ENCODE results near the gene FGGY.

FGGY gene

DNA sequence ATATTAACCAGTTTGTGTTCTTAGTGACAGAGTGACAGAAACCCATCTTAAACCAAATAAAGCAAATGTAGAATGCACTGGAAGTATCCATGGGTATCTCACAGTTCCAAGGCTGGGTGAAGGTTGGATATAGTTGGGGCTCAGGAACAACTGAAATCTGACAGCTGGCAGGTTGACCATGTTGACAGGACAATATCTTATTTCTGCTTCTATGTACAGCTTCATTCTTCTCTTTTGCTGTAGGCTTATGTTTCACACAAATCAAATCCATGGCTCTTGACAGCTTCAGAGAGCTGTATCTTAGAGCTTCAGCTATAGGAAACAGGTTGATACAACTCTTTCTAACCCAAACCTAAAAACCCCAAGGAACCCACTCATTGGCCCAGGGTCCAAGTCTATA is 34.3 kb upstream of the FGGY start:
- DNase-seq (ENCODE audit: low read depth) = no peak
- TF ChIP-seq, protein P1, sequence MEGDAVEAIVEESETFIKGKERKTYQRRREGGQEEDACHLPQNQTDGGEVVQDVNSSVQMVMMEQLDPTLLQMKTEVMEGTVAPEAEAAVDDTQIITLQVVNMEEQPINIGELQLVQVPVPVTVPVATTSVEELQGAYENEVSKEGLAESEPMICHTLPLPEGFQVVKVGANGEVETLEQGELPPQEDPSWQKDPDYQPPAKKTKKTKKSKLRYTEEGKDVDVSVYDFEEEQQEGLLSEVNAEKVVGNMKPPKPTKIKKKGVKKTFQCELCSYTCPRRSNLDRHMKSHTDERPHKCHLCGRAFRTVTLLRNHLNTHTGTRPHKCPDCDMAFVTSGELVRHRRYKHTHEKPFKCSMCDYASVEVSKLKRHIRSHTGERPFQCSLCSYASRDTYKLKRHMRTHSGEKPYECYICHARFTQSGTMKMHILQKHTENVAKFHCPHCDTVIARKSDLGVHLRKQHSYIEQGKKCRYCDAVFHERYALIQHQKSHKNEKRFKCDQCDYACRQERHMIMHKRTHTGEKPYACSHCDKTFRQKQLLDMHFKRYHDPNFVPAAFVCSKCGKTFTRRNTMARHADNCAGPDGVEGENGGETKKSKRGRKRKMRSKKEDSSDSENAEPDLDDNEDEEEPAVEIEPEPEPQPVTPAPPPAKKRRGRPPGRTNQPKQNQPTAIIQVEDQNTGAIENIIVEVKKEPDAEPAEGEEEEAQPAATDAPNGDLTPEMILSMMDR (IDR thresholded peaks at IDR 0.05; ENCODE audit: low read length, missing control alignments) = no peak
- no peak overlapping the region for H3K4me3 ChIP-seq (replicated peaks; ENCODE audit: low read depth, low read length)

- DNase-seq (ENCODE audit: low read depth) = no peak
- H3K4me3 ChIP-seq (replicated peaks; ENCODE audit: low read depth, low read length) = no peak overlapping the region
- TF ChIP-seq, protein P1 (IDR thresholded peaks at IDR 0.05; ENCODE audit: low read length, missing control alignments) = no peak
Measured at GRCh38 chr1:59263111-59263510, 33.8 kb upstream of the FGGY start.

GRCh38 chr1:59265622-59266021 is 31.3 kb upstream of the FGGY start:
- TF ChIP-seq, protein P1 (IDR thresholded peaks at IDR 0.05; ENCODE audit: low read length, missing control alignments) = no peak
- no peak overlapping the region for H3K4me3 ChIP-seq (replicated peaks; ENCODE audit: low read depth, low read length)
- no peak for DNase-seq (ENCODE audit: low read depth)

DNA sequence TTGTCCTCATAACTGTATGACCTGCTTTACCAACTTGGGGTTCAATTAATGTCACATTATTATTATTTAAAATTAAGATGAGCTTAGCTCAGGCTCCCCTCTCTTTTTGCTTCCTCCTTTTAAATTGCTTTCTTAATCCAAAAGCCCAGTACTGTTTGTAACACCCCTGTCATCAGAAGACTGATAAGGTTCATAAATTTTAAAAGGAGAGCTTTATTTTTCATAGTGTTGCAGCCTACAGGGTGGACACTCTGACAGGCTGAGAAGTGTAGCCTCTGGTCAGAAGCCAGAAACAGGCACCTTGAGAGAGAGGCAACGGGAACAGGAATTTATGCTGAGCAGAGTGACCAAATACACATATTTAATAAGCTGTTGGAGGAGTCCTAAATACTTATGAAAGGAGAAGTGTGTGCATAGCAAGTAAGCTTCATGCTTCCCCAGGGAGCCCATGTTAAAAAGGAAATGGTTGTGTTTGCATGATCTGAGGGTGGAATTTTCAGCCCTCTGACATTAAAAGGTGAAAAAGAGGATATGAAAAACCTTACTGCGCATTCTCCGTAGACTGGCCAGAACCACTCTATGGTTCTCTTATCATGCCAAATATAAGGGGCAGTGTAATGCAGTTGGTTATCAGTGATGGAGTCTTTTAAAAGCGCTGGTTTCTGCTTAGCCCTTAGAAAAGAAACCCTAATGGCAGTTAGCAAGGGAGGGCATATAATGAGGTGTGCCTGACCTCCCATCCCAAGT is 30.5 kb upstream of the FGGY start:
- H3K4me3 ChIP-seq (replicated peaks; ENCODE audit: low read depth, low read length) = no peak overlapping the region
- TF ChIP-seq, protein P1 (IDR thresholded peaks at IDR 0.05; ENCODE audit: low read length, missing control alignments) = no peak
- no peak for DNase-seq (ENCODE audit: low read depth)

DNA sequence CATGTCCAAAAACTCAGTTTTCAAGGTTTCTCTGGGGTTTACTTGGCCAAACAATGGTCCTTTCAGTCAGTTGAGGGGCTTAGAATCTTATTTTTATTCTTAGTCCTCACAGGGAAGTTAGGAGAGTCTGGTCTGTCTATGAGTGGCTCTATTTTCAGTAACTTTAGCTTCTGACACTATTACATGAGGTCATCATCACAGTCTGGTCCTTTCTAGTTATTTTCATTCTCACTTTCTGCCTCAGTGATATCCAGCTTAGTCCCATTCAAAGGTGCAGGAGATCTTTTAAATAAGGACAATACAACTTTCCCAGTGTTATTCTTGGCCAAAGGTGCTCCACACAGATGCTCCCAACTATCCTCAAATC is 30.0 kb upstream of the FGGY start:
- DNase-seq (ENCODE audit: low read depth) = no peak

GRCh38 chr1:59268406-59268805 is 28.5 kb upstream of the FGGY start:
- DNase-seq (ENCODE audit: low read depth) = no peak
- H3K4me3 ChIP-seq (replicated peaks; ENCODE audit: low read depth, low read length) = no peak overlapping the region
- TF ChIP-seq, protein P1 (IDR thresholded peaks at IDR 0.05; ENCODE audit: low read length, missing control alignments) = no peak

More for the DNA sequence above, 30.0 kb upstream of the FGGY start:
- H3K4me3 ChIP-seq (replicated peaks; ENCODE audit: low read depth, low read length) = no peak overlapping the region
- TF ChIP-seq, protein P1 (IDR thresholded peaks at IDR 0.05; ENCODE audit: low read length, missing control alignments) = no peak
